Tibial artery (tissue), 4 donors: Measurements from ENCODE around the gene SUPT20HL2.
"Not testable (repeated sequence)": the region's sequence is repeated elsewhere in the genome, so short reads cannot be mapped to it uniquely, and the experiment has no call there.

Experiments
- DNase-seq, 2 donors: peaks; one replicate each; pipeline ENCODE4 v3.0.0-alpha.2; 2019
- H3K27ac ChIP-seq, 2 donors: fragments of 200-600 bp; sonication (generic) in 1 of 2; 1 replicate in 1 of 2; 2 replicates in 1 of 2; pipeline ENCODE4 v1.5.1; 2018 to 2019; ENCODE audit warnings: mild to moderate bottlenecking in 1 of 2
- H3K27me3 ChIP-seq, 2 donors: fragments of 200-600 bp; sonication (generic) in 1 of 2; one replicate each; pipeline versions ENCODE4 v1.5.1 to v1.6.0; 2016 to 2019
- H3K36me3 ChIP-seq, 3 donors: fragments of 200-600 bp; sonication (generic) in 2 of 3; one replicate each; pipeline ENCODE4 v1.5.1; 2016 to 2019; ENCODE audit warnings: mild to moderate bottlenecking in 2 of 3
- H3K4me1 ChIP-seq, 4 donors: fragments of 200-600 bp; sonication (generic) in 2 of 4; 1 replicate in 3 of 4; 2 replicates in 1 of 4; pipeline ENCODE4 v1.5.1; 2016 to 2019
- H3K4me3 ChIP-seq, 2 donors: fragments of 200-600 bp; sonication (generic) in 1 of 2; 1 replicate in 1 of 2; 2 replicates in 1 of 2; pipeline ENCODE4 v1.5.1; 2018 to 2019; ENCODE audit warnings: mild to moderate bottlenecking in 2 of 2
- H3K9me3 ChIP-seq, 3 donors: fragments of 200-600 bp; sonication (generic) in 1 of 3; one replicate each; pipeline ENCODE4 v1.5.1; 2016 to 2019
- CTCF ChIP-seq, 2 experiments: fragments of 200-600 bp in 1 of 2; fragments of 450-650 bp in 1 of 2; IDR thresholded peaks; one replicate each; pipeline ENCODE4 v1.5.1; 2017 to 2019; ENCODE audit warnings: antibody characterized with exemption in 2 of 2, mild to moderate bottlenecking in 1 of 2, moderate library complexity in 1 of 2
- intact Hi-C: fragments of 100-400 bp; cut with DNase I; formaldehyde crosslinking; loops from one replicate; pipeline ENCODE4 v1.15.0; 2023; ENCODE audit warnings: low total_unique reads

SUPT20HL2 gene

GRCh38 chrX:24316111-24316510, 2.2 kb upstream of the SUPT20HL2 start:
- DNase-seq, result no peak
- H3K4me3 ChIP-seq, result no peak overlapping the region
- no peaks in the 10 kb centered on the region for H3K9me3 ChIP-seq
- H3K36me3 ChIP-seq, result no peaks in the 10 kb centered on the region
- H3K27ac ChIP-seq, result no peak overlapping the region
- H3K27me3 ChIP-seq, result no peaks in the 10 kb centered on the region
- TF ChIP-seq CTCF (IDR thresholded peaks at IDR 0.05), result no peak
- H3K4me1 ChIP-seq, result no peaks in the 10 kb centered on the region
- intact Hi-C loops, result no loop called here

- H3K9me3 ChIP-seq, intact Hi-C loops, H3K27me3 ChIP-seq, H3K27ac ChIP-seq, H3K4me3 ChIP-seq, DNase-seq, H3K36me3 ChIP-seq, H3K4me1 ChIP-seq: not testable (repeated sequence)
These were observed 1.6 kb downstream of the SUPT20HL2 start for GRCh38 chrX:24312249-24312607.

- H3K9me3 ChIP-seq, H3K27ac ChIP-seq, H3K36me3 ChIP-seq, DNase-seq, H3K27me3 ChIP-seq, H3K4me3 ChIP-seq, intact Hi-C loops, H3K4me1 ChIP-seq: not testable (repeated sequence)
These were observed 2.2 kb downstream of the SUPT20HL2 start for GRCh38 chrX:24311507-24312248.

- H3K4me1 ChIP-seq, DNase-seq, H3K4me3 ChIP-seq, intact Hi-C loops, H3K27ac ChIP-seq, H3K36me3 ChIP-seq, H3K27me3 ChIP-seq, H3K9me3 ChIP-seq: not testable (repeated sequence)
These were observed 3.0 kb downstream of the SUPT20HL2 start for GRCh38 chrX:24310916-24311315.

GRCh38 chrX:24309580-24310374, 4.1 kb downstream of the SUPT20HL2 start:
- H3K36me3 ChIP-seq, H3K27me3 ChIP-seq, H3K4me3 ChIP-seq, H3K9me3 ChIP-seq, H3K4me1 ChIP-seq, intact Hi-C loops, DNase-seq, H3K27ac ChIP-seq: not testable (repeated sequence)

GRCh38 chrX:24308803-24309202, 5.1 kb downstream of the SUPT20HL2 start:
- H3K27me3 ChIP-seq, H3K36me3 ChIP-seq, DNase-seq, intact Hi-C loops, H3K9me3 ChIP-seq, H3K4me3 ChIP-seq, H3K27ac ChIP-seq, H3K4me1 ChIP-seq: not testable (repeated sequence)

GRCh38 chrX:24306440-24306839, 7.4 kb downstream of the SUPT20HL2 start:
- no peaks in the 10 kb centered on the region for H3K27me3 ChIP-seq
- H3K36me3 ChIP-seq, result no peaks in the 10 kb centered on the region
- no peaks in the 10 kb centered on the region for H3K9me3 ChIP-seq
- no peaks in the 10 kb centered on the region for H3K4me1 ChIP-seq
- no peak for DNase-seq
- TF ChIP-seq CTCF (IDR thresholded peaks at IDR 0.05), result no peak
- no peak overlapping the region for H3K4me3 ChIP-seq
- H3K27ac ChIP-seq, result no peak overlapping the region
- intact Hi-C loops, result no loop called here

- DNase-seq, result no peak
- Histone ChIP-seq H3K27ac (no peak overlapping the region), H3K4me3 (no peak overlapping the region), H3K36me3 (no peaks in the 10 kb centered on the region), H3K27me3 (no peaks in the 10 kb centered on the region), H3K4me1 (no peaks in the 10 kb centered on the region), H3K9me3 (no peaks in the 10 kb centered on the region)
- TF ChIP-seq CTCF (IDR thresholded peaks at IDR 0.05), result no peak
- intact Hi-C loops, result no loop called here
These were observed 8.0 kb downstream of the SUPT20HL2 start for GRCh38 chrX:24305905-24306304.
